ENCODE data around the gene CAMSAP1. TPM values are rescaled to one million over a fixed set of nuclear protein-coding genes. Genes with fewer than 3 reads are reported as not detected.

Gene CAMSAP1
- total RNA-seq, 2 experiments from 2014 or later, result 30.4 to 33.0 TPM

DNA sequence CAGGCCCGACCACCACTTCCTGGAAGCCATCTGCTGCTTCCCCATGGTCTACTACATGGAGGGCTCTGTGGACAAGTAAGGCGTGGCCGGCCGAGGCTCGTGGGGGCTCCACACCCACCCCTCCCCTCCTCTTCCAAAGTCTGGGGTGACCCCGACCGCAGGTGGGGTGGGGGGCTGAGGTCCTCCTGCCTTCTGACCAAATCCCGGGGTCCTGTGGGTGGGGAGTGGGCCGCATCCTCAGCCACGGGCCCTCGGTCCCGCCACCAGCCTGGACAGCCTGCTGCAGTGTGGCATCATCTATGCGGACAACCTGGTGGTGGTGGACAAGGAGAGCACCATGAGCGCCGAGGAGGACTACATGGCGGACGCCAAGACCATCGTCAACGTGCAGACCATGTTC is 128.9 kb downstream of the CAMSAP1 start:
- Histone ChIP-seq H3K4me3 (ENCODE audit: low read depth, low read length, poor library complexity, severe bottlenecking) (no peak overlapping the region), H2AFZ (ENCODE audit: low read length) (no peak overlapping the region), H3K79me2 (ENCODE audit: insufficient read depth, low read depth, low read length) (no peaks in the 10 kb centered on the region), H3K9me2 (ENCODE audit: insufficient read depth, low read length) (no peaks in the 10 kb centered on the region), H3K4me2 (ENCODE audit: low read length) (no peak overlapping the region), H3K4me1 (ENCODE audit: insufficient read depth, low read length, poor library complexity, severe bottlenecking) (no peaks in the 10 kb centered on the region), H4K20me1 (ENCODE audit: insufficient read depth, low read length) (no peaks in the 10 kb centered on the region), H3K9me3 (ENCODE audit: low read length) (no peaks in the 10 kb centered on the region), H3K36me3 (ENCODE audit: insufficient read depth, low read length) (no peaks in the 10 kb centered on the region), H3K27ac (ENCODE audit: low read depth, low read length, poor library complexity, severe bottlenecking) (no peak overlapping the region)
- intact Hi-C loops (cut with micrococcal nuclease; ENCODE audit: unreplicated experiment), result no loop called here
- CTCF ChIA-PET (ENCODE audit: unreplicated experiment), result no interaction called here
- DNase-seq (ENCODE audit: low spot score), result no peak
- TF ChIP-seq, protein P1, sequence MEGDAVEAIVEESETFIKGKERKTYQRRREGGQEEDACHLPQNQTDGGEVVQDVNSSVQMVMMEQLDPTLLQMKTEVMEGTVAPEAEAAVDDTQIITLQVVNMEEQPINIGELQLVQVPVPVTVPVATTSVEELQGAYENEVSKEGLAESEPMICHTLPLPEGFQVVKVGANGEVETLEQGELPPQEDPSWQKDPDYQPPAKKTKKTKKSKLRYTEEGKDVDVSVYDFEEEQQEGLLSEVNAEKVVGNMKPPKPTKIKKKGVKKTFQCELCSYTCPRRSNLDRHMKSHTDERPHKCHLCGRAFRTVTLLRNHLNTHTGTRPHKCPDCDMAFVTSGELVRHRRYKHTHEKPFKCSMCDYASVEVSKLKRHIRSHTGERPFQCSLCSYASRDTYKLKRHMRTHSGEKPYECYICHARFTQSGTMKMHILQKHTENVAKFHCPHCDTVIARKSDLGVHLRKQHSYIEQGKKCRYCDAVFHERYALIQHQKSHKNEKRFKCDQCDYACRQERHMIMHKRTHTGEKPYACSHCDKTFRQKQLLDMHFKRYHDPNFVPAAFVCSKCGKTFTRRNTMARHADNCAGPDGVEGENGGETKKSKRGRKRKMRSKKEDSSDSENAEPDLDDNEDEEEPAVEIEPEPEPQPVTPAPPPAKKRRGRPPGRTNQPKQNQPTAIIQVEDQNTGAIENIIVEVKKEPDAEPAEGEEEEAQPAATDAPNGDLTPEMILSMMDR (conservative IDR thresholded peaks at IDR 0.05; ENCODE audit: low read length), result no peak
- TF ChIP-seq EZH2phosphoT487 (IDR thresholded peaks at IDR 0.05; ENCODE audit: borderline replicate concordance, low read depth, low read length), result no peak
- no TSS peak for BruUV-seq (replicated peaks)
- POLR2A ChIA-PET, result no interaction called here

DNA sequence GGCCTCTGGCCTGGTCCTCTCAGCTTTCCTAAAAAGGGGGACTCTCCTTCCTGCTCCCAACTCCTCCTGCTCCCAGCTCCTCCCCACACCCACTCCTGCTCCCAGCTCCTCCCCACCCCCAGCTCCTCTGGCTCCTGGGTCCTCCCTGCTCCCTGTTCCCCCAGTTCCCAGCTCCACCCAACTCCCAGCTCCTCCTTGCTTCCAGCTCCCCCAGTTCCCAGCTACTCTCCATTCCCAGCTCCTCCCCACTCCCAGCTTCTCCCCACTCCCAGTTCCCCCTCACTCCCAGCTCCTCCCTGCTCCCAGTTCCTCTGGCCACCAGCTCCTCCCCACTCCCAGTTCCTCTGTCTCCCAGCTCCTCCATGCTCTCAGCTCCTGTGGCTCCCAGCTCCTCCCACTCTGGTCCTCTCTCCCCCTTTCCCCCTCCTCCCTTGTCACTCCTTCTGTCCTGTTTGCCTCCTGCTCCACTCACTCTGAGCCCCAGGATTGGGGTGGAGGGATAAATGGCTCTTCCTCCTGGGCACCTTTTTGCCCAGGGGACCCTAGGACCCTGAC is 129.6 kb downstream of the CAMSAP1 start:
- no peaks in the 10 kb centered on the region for H3K9me3 ChIP-seq (ENCODE audit: low read length)

More for the DNA sequence above, 129.6 kb downstream of the CAMSAP1 start:
- intact Hi-C loops (cut with micrococcal nuclease; ENCODE audit: unreplicated experiment), result no loop called here
- ChIA-PET POLR2A (no interaction called here), CTCF (ENCODE audit: unreplicated experiment) (no interaction called here)
- Histone ChIP-seq H2AFZ (ENCODE audit: low read length) (no peak overlapping the region), H3K79me2 (ENCODE audit: insufficient read depth, low read depth, low read length) (no peaks in the 10 kb centered on the region), H3K4me2 (ENCODE audit: low read length) (no peak overlapping the region), H3K27ac (ENCODE audit: low read depth, low read length, poor library complexity, severe bottlenecking) (no peak overlapping the region), H3K4me3 (ENCODE audit: low read depth, low read length, poor library complexity, severe bottlenecking) (no peak overlapping the region), H3K9me2 (ENCODE audit: insufficient read depth, low read length) (no peaks in the 10 kb centered on the region), H3K4me1 (ENCODE audit: insufficient read depth, low read length, poor library complexity, severe bottlenecking) (no peaks in the 10 kb centered on the region), H3K36me3 (ENCODE audit: insufficient read depth, low read length) (no peaks in the 10 kb centered on the region), H4K20me1 (ENCODE audit: insufficient read depth, low read length) (no peaks in the 10 kb centered on the region)
- no peak for TF ChIP-seq EZH2phosphoT487 (IDR thresholded peaks at IDR 0.05; ENCODE audit: borderline replicate concordance, low read depth, low read length)
- TF ChIP-seq, protein P1 (conservative IDR thresholded peaks at IDR 0.05; ENCODE audit: low read length), result no peak
- DNase-seq (ENCODE audit: low spot score), result no peak
- BruUV-seq (replicated peaks), result no TSS peak

Measured in OCI-LY7 (cell line).